Natural killer cell (primary cell): ENCODE data around the gene APH1A. TPM values are rescaled to one million over a fixed set of nuclear protein-coding genes. Genes with fewer than 3 reads are reported as not detected.
"Not testable (repeated sequence)": the region's sequence is repeated elsewhere in the genome, so short reads cannot be mapped to it uniquely, and the experiment has no call there.

ENCODE experiments used
- ATAC-seq, 3 donors: fragments of 150-1000 bp in 2 of 3; fragments of 200-7000 bp in 1 of 3; cut with Tn5 transposase; 1 replicate in 1 of 3; 2 replicates in 2 of 3; pipeline ENCODE4 v1.10.0; 2021; ENCODE audit warnings: mild to moderate bottlenecking in 2 of 3, moderate library complexity in 2 of 3
- DNase-seq, 2 donors: peaks; one replicate each; pipeline versions ENCODE4 v3.0.0 to v3.0.0-alpha.2; 2013 to 2021; ENCODE audit warnings: mixed read lengths in 1 of 2
- H3K27ac ChIP-seq: one replicate; pipeline ENCODE4 v1.5.1; 2013; ENCODE audit warnings: mild to moderate bottlenecking, low read length
- H3K27me3 ChIP-seq: one replicate; pipeline ENCODE4 v1.6.1; 2013; ENCODE audit warnings: low read length; ENCODE audit not compliant: control insufficient read depth, insufficient read depth
- H3K36me3 ChIP-seq: one replicate; pipeline ENCODE4 v1.6.1; 2013; ENCODE audit warnings: low read length; ENCODE audit not compliant: control insufficient read depth, insufficient read depth
- H3K4me1 ChIP-seq: one replicate; pipeline ENCODE4 v1.6.1; 2013; ENCODE audit warnings: low read length; ENCODE audit not compliant: control insufficient read depth, insufficient read depth
- H3K4me3 ChIP-seq: one replicate; pipeline ENCODE4 v1.5.1; 2013; ENCODE audit warnings: low read length
- H3K9me3 ChIP-seq: one replicate; pipeline ENCODE4 v1.6.1; 2013; ENCODE audit warnings: low read length; ENCODE audit not compliant: control insufficient read depth, insufficient read depth
- H3K27ac Mint-ChIP-seq, 2 donors: one replicate each; pipeline ENCODE4 v1.8.0; 2022; ENCODE audit warnings: mild to moderate bottlenecking in 2 of 2, mixed read lengths in 2 of 2, moderate library complexity in 1 of 2
- H3K27me3 Mint-ChIP-seq, 2 donors: one replicate each; pipeline ENCODE4 v1.8.0; 2022; ENCODE audit warnings: low read depth in 2 of 2, mixed read lengths in 2 of 2
- H3K36me3 Mint-ChIP-seq: one replicate; pipeline ENCODE4 v1.8.0; 2022; ENCODE audit warnings: mixed read lengths
- H3K4me1 Mint-ChIP-seq, 2 donors: one replicate each; pipeline ENCODE4 v1.8.0; 2022; ENCODE audit warnings: mixed read lengths in 2 of 2
- H3K4me3 Mint-ChIP-seq: one replicate; pipeline ENCODE4 v1.8.0; 2022; ENCODE audit warnings: mild to moderate bottlenecking, moderate library complexity, mixed read lengths
- H3K9me3 Mint-ChIP-seq, 2 donors: one replicate each; pipeline ENCODE4 v1.8.0; 2022; ENCODE audit warnings: mixed read lengths in 2 of 2
- WGBS: methylation state at CpG from one replicate; pipeline ENCODE4 v1.1.7; 2013; ENCODE audit warnings: missing lambda C conversion rate; ENCODE audit not compliant: insufficient coverage; 5-methylcytosine and 5-hydroxymethylcytosine counted together
- intact Hi-C: fragments of 100-400 bp; cut with micrococcal nuclease; formaldehyde crosslinking; loops from one replicate; pipeline ENCODE4 v1.14.2; 2022
- total RNA-seq, 4 donors: library from RNA; stranded (reverse); fragments of 120-200 nt in 1 of 4; gene quantifications; one replicate each; pipeline versions ENCODE4 v1.2.3 to v1.2.4, GENCODE V29; 2013 to 2022
- TF ChIP-seq, protein P1 (sequence below): fragments of 200-600 bp; IDR thresholded peaks from one replicate; pipeline ENCODE4 v1.8.0; 2022; ENCODE audit warnings: antibody characterized with exemption

The APH1A gene
- total RNA-seq, 3 donors from 2014 or later (not counting 1 experiment from before 2014, with no cell fraction given) = 133 to 153 (median 143) TPM

DNA sequence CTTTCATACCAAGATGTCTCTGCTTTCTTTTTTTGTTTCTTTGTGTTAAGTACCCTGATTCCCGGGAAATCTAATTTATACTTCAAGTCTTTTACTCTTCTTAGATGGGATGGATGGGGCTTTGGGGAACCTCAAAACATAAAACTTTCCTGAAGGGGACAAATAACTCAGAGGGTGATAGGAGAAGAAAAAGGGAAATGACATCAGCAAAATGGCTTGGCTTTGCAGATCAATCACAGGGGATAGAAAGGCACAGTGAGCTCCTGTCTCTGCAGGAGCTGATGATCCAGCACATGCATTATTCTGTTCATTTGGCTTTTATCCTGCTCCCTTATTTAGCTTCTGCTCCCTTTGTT is 12.6 kb downstream of the APH1A start:
- no peak overlapping the region for H3K27ac ChIP-seq
- no CpG with 5 or more reads among the region's 1 CpG for WGBS
- Mint-ChIP-seq H3K27ac (no peak overlapping the region), H3K36me3 (no peaks in the 10 kb centered on the region), H3K9me3 (no peaks in the 10 kb centered on the region), H3K27me3 (peaks cover 32 to 34% of the 10 kb centered on the region in 2 donors), H3K4me3 (peak overlapping the region; percentile 8), H3K4me1 (peaks cover 12 to 13% of the 10 kb centered on the region in 2 donors)
- peaks cover 13% of the 10 kb centered on the region for H3K4me1 ChIP-seq
- intact Hi-C loops = loop anchor here (5.0 to 10.0 kb wide), 3 partner anchors 66 to 741 kb away; partner anchors contain the start of genes ENSA and PRPF3
- no peak for DNase-seq
- TF ChIP-seq, protein P1, sequence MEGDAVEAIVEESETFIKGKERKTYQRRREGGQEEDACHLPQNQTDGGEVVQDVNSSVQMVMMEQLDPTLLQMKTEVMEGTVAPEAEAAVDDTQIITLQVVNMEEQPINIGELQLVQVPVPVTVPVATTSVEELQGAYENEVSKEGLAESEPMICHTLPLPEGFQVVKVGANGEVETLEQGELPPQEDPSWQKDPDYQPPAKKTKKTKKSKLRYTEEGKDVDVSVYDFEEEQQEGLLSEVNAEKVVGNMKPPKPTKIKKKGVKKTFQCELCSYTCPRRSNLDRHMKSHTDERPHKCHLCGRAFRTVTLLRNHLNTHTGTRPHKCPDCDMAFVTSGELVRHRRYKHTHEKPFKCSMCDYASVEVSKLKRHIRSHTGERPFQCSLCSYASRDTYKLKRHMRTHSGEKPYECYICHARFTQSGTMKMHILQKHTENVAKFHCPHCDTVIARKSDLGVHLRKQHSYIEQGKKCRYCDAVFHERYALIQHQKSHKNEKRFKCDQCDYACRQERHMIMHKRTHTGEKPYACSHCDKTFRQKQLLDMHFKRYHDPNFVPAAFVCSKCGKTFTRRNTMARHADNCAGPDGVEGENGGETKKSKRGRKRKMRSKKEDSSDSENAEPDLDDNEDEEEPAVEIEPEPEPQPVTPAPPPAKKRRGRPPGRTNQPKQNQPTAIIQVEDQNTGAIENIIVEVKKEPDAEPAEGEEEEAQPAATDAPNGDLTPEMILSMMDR = no peak
- no peak overlapping the region for H3K4me3 ChIP-seq
- no peaks in the 10 kb centered on the region for H3K9me3 ChIP-seq
- no peaks in the 10 kb centered on the region for H3K36me3 ChIP-seq
- H3K27me3 ChIP-seq = peaks cover 36% of the 10 kb centered on the region
- ATAC-seq = no peak

DNA sequence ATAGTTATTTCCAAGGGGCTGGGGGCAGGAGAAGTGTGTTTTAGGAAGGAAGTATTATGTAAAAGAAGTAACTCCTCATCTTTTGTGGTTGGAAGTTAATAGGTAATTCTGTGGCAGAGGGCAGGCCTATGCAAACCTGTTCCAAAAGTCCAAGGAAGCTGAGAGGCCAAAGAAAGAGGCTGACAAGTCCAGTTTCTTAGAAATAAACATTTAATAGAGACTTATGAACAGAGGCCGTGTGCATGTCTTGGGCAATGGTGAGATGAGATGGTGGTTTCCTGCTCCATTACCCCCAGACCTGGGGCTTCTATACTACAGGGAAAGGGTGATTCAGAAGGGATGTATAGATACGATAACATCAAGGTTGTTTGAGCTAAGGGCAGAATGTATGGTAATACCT is 18.9 kb downstream of the APH1A start:
- Mint-ChIP-seq H3K4me1 (no peaks in the 10 kb centered on the region), H3K36me3 (no peaks in the 10 kb centered on the region), H3K4me3 (no peak overlapping the region), H3K27ac (no peak overlapping the region), H3K27me3 (no peaks in the 10 kb centered on the region), H3K9me3 (no peaks in the 10 kb centered on the region)
- ATAC-seq = no peak
- H3K27me3 ChIP-seq = no peaks in the 10 kb centered on the region
- H3K27ac ChIP-seq = no peak overlapping the region
- H3K36me3 ChIP-seq = no peaks in the 10 kb centered on the region
- TF ChIP-seq, protein P1 = no peak
- no peak overlapping the region for H3K4me3 ChIP-seq
- no peak for DNase-seq
- H3K9me3 ChIP-seq = no peaks in the 10 kb centered on the region
- WGBS = 61% methylated on average over 2 of the region's 2 CpGs
- no peaks in the 10 kb centered on the region for H3K4me1 ChIP-seq
- intact Hi-C loops = loop anchor here (10.0 kb wide), 1 partner anchor 375 kb away; the partner anchor contains the start of gene ENSA

DNA sequence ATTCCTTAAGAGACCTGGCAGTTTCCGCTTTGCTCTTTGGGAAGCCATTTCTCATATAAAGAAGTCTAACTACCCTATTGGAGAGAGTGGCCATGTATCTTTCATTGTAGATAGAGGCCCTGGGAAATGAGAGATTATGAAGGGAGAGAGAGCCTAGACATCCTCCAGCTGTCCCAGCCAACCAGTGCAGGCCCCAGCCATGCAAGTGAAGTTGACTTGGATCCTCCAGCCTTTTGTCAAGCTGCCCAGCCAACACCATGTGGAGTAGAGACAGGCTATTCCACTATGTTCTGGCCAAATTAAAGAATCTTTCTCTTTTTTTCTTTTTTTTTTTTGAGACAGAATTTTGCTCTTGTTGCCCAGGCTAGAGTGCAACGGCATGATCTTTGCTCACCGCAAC is 25.8 kb downstream of the APH1A start:
- intact Hi-C loops = no loop called here
- no peak for ATAC-seq
- Mint-ChIP-seq H3K27me3 (no peaks in the 10 kb centered on the region), H3K4me3 (no peak overlapping the region), H3K27ac (no peak overlapping the region), H3K9me3 (no peaks in the 10 kb centered on the region), H3K36me3 (no peaks in the 10 kb centered on the region), H3K4me1 (no peaks in the 10 kb centered on the region)
- Histone ChIP-seq H3K4me1 (no peaks in the 10 kb centered on the region), H3K27me3 (no peaks in the 10 kb centered on the region), H3K4me3 (no peak overlapping the region), H3K36me3 (no peaks in the 10 kb centered on the region), H3K27ac (no peak overlapping the region), H3K9me3 (no peaks in the 10 kb centered on the region)
- TF ChIP-seq, protein P1 = no peak
- 100% methylated on average over 2 of the region's 3 CpGs for WGBS
- no peak for DNase-seq

DNA sequence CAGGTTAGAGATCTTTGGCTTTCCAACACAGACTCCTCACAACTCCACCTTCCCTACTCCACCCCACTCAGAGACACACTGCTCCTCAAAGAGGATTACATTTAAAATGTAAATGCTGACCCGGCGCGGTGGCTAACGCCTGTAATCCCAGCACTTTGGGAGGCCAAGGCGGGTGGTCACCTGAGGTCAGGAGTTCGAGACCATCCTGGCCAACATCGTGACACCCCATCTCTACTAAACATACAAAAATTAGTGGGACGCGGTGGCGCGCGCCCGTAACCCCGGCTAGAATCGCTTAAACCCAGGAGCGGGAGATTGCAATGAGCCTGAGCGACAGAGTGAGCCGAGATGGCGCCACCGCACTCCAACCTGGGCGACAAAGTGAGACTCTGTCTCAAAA is 31.1 kb downstream of the APH1A start:
- 97% methylated on average over 17 of the region's 21 CpGs for WGBS
- H3K9me3 ChIP-seq = no peaks in the 10 kb centered on the region
- intact Hi-C loops = loop anchor here (2.0 to 10.0 kb wide), 3 partner anchors 31 to 327 kb away; partner anchors contain the start of genes APH1A and MRPS21
- DNase-seq = no peak
- Mint-ChIP-seq H3K9me3 (no peaks in the 10 kb centered on the region), H3K27me3 (no peaks in the 10 kb centered on the region), H3K27ac (no peak overlapping the region), H3K4me1 (peaks cover 16 to 19% of the 10 kb centered on the region in 2 donors), H3K4me3 (no peak overlapping the region), H3K36me3 (no peaks in the 10 kb centered on the region)
- no peak overlapping the region for H3K27ac ChIP-seq
- H3K27me3 ChIP-seq = no peaks in the 10 kb centered on the region
- H3K4me3 ChIP-seq = no peak overlapping the region
- ATAC-seq = no peak
- TF ChIP-seq, protein P1 = no peak
- H3K36me3 ChIP-seq = no peaks in the 10 kb centered on the region
- peaks cover 14% of the 10 kb centered on the region for H3K4me1 ChIP-seq

DNA sequence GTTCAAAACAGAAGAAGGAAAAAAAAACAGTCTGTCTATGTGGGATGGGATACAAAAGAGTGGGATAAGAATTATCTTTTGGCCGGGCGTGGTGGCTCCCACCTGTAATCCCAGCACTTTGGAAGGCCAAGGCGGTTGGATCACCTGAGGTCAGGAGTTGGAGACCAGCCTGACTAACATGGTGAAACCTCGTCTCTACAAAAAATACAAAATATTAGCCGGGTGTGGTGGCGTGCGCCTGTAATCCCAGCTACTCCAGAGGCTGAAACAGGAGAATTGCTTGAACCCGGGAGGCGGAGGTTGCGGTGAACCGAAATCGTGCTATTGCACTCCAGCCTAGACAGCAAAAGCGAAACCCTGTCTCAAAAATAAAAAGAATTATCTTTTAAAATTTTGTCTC is 31.6 kb downstream of the APH1A start:
- H3K27me3 ChIP-seq, H3K9me3 Mint-ChIP-seq, H3K4me3 Mint-ChIP-seq, H3K4me3 ChIP-seq, H3K36me3 ChIP-seq, H3K27me3 Mint-ChIP-seq, DNase-seq, H3K27ac Mint-ChIP-seq, H3K36me3 Mint-ChIP-seq, ATAC-seq, H3K9me3 ChIP-seq, H3K27ac ChIP-seq: not testable (repeated sequence)
- intact Hi-C loops = loop anchor here (2.0 to 10.0 kb wide), 3 partner anchors 32 to 328 kb away; partner anchors contain the start of genes APH1A and MRPS21
- 82% methylated on average over 13 of the region's 13 CpGs for WGBS
- peaks cover 14% of the 10 kb centered on the region for H3K4me1 ChIP-seq
- H3K4me1 Mint-ChIP-seq = peaks cover 16 to 19% of the 10 kb centered on the region in 2 donors
